Keratinocyte (primary cell): ENCODE results near the gene MAPKBP1. TPM values are rescaled to one million over a fixed set of nuclear protein-coding genes. Genes with fewer than 3 reads are reported as not detected.

Source experiments
- DNase-seq: peaks from one replicate; pipeline ENCODE4 v3.0.0-alpha.2; 2011; ENCODE audit warnings: low read depth, missing footprints, low spot score
- FAIRE-seq: peaks from 2 replicates; lab custom pipeline; 2011; peaks lifted over from hg19 to GRCh38; lab: Jason Lieb, UNC
- H2AFZ ChIP-seq: 2 replicates; pipeline ENCODE4 v1.6.0; 2012; ENCODE audit warnings: low read length, control low read depth, inconsistent platforms; ENCODE audit not compliant: control insufficient read depth
- H3K27ac ChIP-seq: 2 replicates; pipeline ENCODE4 v1.5.1; 2011; ENCODE audit warnings: low read length; ENCODE audit not compliant: control insufficient read depth, insufficient read depth
- H3K27me3 ChIP-seq: 3 replicates; pipeline ENCODE4 v1.6.0; 2011; ENCODE audit warnings: low read length; ENCODE audit not compliant: control insufficient read depth, insufficient read depth; ENCODE audit errors: extremely low read depth
- H3K36me3 ChIP-seq, 2 experiments: 2 replicates in 1 of 2; 3 replicates in 1 of 2; pipeline ENCODE4 v1.5.1; 2011; ENCODE audit warnings: low read length in 2 of 2, mild to moderate bottlenecking in 1 of 2; ENCODE audit not compliant: control insufficient read depth in 2 of 2, insufficient read depth in 2 of 2; ENCODE audit errors: extremely low read depth in 1 of 2
- H3K4me1 ChIP-seq: 3 replicates; pipeline ENCODE4 v1.5.1; 2011; ENCODE audit warnings: low read length; ENCODE audit not compliant: control insufficient read depth, insufficient read depth; ENCODE audit errors: extremely low read depth
- H3K4me2 ChIP-seq: 3 replicates; pipeline ENCODE4 v1.6.0; 2011; ENCODE audit warnings: low read depth, low read length; ENCODE audit not compliant: control insufficient read depth, insufficient read depth; ENCODE audit errors: extremely low read depth
- H3K4me3 ChIP-seq, 3 experiments: fragments of 200-600 bp in 1 of 3; sonication (generic) in 1 of 3; 2 replicates in 2 of 3; 3 replicates in 1 of 3; pipeline ENCODE4 v1.5.1; 2011 to 2016; ENCODE audit warnings: low read length in 3 of 3, mild to moderate bottlenecking in 3 of 3, control low read depth in 2 of 3, inconsistent platforms in 1 of 3, low read depth in 1 of 3, mixed read lengths in 1 of 3, mixed run types in 1 of 3, moderate library complexity in 1 of 3; ENCODE audit not compliant: control insufficient read depth in 2 of 3, insufficient read depth in 2 of 3; ENCODE audit errors: extremely low read depth in 1 of 3
- H3K79me2 ChIP-seq: 2 replicates; pipeline ENCODE4 v1.6.0; 2012; ENCODE audit warnings: low read length; ENCODE audit not compliant: control insufficient read depth, insufficient read depth
- H3K9ac ChIP-seq: 3 replicates; pipeline ENCODE4 v1.6.0; 2011; ENCODE audit warnings: low read length; ENCODE audit not compliant: control insufficient read depth, insufficient read depth; ENCODE audit errors: extremely low read depth
- H3K9me1 ChIP-seq: 3 replicates; pipeline ENCODE4 v1.6.0; 2011; ENCODE audit warnings: low read length; ENCODE audit not compliant: control insufficient read depth, insufficient read depth; ENCODE audit errors: extremely low read depth
- H3K9me3 ChIP-seq: 2 replicates; pipeline ENCODE4 v1.5.1; 2012; ENCODE audit warnings: low read depth, low read length; ENCODE audit not compliant: control insufficient read depth
- H4K20me1 ChIP-seq: 3 replicates; pipeline ENCODE4 v1.6.0; 2011; ENCODE audit warnings: low read length; ENCODE audit not compliant: control insufficient read depth, insufficient read depth; ENCODE audit errors: extremely low read depth
- CTCF ChIP-seq, 3 experiments: IDR thresholded peaks in 1 of 3; conservative IDR thresholded peaks in 1 of 3; optimal IDR thresholded peaks in 1 of 3; 2 replicates in 2 of 3; 3 replicates in 1 of 3; pipeline versions ENCODE3 to v1.5.1; 2011; ENCODE audit warnings: low read length in 3 of 3, mild to moderate bottlenecking in 3 of 3, moderate library complexity in 2 of 3, control low read depth in 1 of 3, inconsistent platforms in 1 of 3; ENCODE audit not compliant: insufficient read depth in 2 of 3; ENCODE audit errors: extremely low read depth in 1 of 3
- EZH2 ChIP-seq: IDR thresholded peaks from one replicate; pipeline ENCODE4 v1.6.1; 2012; ENCODE audit warnings: inconsistent platforms, mild to moderate bottlenecking, low read length, moderate library complexity
- dilution Hi-C: fragments of 300-500 bp; cut with MboI; formaldehyde crosslinking; loops from one replicate; pipeline ENCODE4 v1.7.0; 2020; ENCODE audit warnings: low sequenced_read_pairs; ENCODE audit not compliant: extremely low pct_ligation_motif_present
- polyA plus RNA-seq, 5 experiments: library from polyadenylated mRNA; depleted of rRNA in 3 of 5; stranded (reverse) in 3 of 5; stranded (forward) in 1 of 5; unstranded in 1 of 5; fragments of >200 nt; gene quantifications; 1 replicate in 1 of 5; 2 replicates in 3 of 5; 3 replicates in 1 of 5; pipeline versions ENCODE4 v1.2.1 to v1.2.3, GENCODE V29; 2011 to 2012; ENCODE audit warnings: missing spikeins in 2 of 5, low read depth in 1 of 5, low replicate concordance in 1 of 5

Gene MAPKBP1
- polyA plus RNA-seq, 1 donor (not counting 4 experiments of a cell fraction or from before 2014, with no cell fraction given) = 18.3 TPM

- Histone ChIP-seq H3K9me3 (no peaks in the 10 kb centered on the region), H3K27ac (no peak overlapping the region), H3K4me1 (no peaks in the 10 kb centered on the region), H3K79me2 (no peaks in the 10 kb centered on the region), H4K20me1 (no peaks in the 10 kb centered on the region), H3K9ac (no peak overlapping the region), H3K9me1 (no peaks in the 10 kb centered on the region), H3K4me2 (no peak overlapping the region), H3K4me3 (no peak overlapping the region), H3K27me3 (peaks cover 6% of the 10 kb centered on the region), H3K36me3 (peaks cover 0 to 1% of the 10 kb centered on the region in 2 experiments), H2AFZ (no peak overlapping the region)
- TF ChIP-seq EZH2 (no peak), CTCF (optimal IDR thresholded peaks at IDR 0.05 in 1 of 3, IDR thresholded peaks at IDR 0.05 in 1 of 3, conservative IDR thresholded peaks at IDR 0.05 in 1 of 3; ENCODE audit: extremely low read depth in 1 of 3, insufficient read depth in 2 of 3, low read length in 3 of 3) (no peak)
- DNase-seq (no peak), FAIRE-seq (no peak)
- dilution Hi-C loops = no loop called here
Measured at GRCh38 chr15:41860049-41860828, 86.0 kb downstream of the MAPKBP1 start.

DNA sequence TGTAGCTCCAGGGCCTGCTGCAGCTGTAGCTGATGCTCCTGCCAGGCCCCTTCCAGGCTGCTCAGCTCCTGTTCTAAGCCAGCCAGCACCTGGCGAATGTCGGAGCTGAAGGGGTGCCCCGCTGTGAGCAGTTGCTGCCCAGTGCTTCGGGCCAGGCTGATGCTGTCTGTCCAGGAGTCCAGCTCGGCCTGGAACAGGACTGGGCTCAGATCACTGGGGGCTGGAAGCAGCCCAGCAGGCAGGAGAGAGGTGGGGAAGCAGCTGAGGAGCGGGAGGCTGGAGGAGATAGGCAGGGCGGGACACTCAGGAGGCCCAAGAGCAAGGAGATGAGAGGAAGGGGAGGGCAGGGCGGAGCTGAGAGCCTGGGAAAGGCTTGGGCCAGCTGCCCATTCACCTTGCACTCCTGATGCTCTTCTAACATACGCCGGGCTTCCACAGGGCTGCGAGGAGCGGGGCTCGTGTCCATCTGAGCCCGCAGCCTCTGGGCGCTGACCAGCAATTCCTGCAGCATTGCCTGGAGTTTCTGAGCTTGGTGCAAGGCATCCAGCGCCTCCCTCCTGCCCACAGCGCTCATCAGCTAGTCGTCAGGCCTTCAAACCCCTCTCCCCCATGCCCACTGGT, 87.6 kb downstream of the MAPKBP1 start:
- Histone ChIP-seq H3K4me3 (no peak overlapping the region), H3K9me1 (no peaks in the 10 kb centered on the region), H4K20me1 (no peaks in the 10 kb centered on the region), H2AFZ (no peak overlapping the region), H3K4me1 (no peaks in the 10 kb centered on the region), H3K9me3 (no peaks in the 10 kb centered on the region), H3K79me2 (no peaks in the 10 kb centered on the region), H3K36me3 (peaks cover 0 to 1% of the 10 kb centered on the region in 2 experiments), H3K27ac (no peak overlapping the region), H3K9ac (no peak overlapping the region), H3K27me3 (peaks cover 3% of the 10 kb centered on the region), H3K4me2 (no peak overlapping the region)
- FAIRE-seq = no peak
- no peak for TF ChIP-seq CTCF (optimal IDR thresholded peaks at IDR 0.05 in 1 of 3, IDR thresholded peaks at IDR 0.05 in 1 of 3, conservative IDR thresholded peaks at IDR 0.05 in 1 of 3; ENCODE audit: extremely low read depth in 1 of 3, insufficient read depth in 2 of 3, low read length in 3 of 3)
- TF ChIP-seq EZH2 = no peak
- dilution Hi-C loops = no loop called here
- DNase-seq = no peak
